CD4-positive, alpha-beta T cell treated with Interleukin-15 for 1 hour (primary cell): ENCODE data around the gene TP53I13.
A peak's percentile ranks its signal among the peaks of the same experiment; 100 is the strongest.

ENCODE experiments used
- DNase-seq: peaks from one replicate; pipeline ENCODE4 v3.0.0-alpha.2; 2020

Gene TP53I13

DNA sequence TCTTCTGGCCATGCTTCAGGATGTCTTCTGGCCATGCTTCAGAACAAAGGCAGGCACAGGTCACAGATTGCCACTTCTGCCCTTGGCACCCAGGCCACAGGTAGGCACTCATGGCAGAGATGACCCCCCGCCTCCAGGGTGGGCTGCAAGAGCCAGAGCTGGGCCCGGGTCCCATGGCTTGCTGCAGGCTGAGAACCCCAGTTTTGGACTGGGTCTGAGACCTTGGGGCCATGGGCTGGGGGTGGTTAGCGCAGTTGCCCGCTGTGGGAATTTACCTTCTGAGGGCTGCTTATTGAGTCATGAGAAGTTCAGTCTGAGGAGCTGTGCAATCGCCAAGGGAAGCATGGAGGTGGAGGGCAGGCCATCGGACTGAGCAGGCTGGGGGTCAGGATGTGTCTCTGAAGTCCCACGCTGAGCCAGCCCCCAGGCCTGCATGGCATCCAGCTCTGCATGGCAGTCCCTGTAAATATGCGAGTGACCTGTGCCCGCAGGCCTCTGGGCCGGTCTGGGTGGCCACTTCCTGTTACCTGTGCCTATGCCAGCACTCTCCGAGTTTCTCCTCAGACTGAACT lies 26.1 kb downstream of the TP53I13 start:
- DNase-seq = no peak

DNA sequence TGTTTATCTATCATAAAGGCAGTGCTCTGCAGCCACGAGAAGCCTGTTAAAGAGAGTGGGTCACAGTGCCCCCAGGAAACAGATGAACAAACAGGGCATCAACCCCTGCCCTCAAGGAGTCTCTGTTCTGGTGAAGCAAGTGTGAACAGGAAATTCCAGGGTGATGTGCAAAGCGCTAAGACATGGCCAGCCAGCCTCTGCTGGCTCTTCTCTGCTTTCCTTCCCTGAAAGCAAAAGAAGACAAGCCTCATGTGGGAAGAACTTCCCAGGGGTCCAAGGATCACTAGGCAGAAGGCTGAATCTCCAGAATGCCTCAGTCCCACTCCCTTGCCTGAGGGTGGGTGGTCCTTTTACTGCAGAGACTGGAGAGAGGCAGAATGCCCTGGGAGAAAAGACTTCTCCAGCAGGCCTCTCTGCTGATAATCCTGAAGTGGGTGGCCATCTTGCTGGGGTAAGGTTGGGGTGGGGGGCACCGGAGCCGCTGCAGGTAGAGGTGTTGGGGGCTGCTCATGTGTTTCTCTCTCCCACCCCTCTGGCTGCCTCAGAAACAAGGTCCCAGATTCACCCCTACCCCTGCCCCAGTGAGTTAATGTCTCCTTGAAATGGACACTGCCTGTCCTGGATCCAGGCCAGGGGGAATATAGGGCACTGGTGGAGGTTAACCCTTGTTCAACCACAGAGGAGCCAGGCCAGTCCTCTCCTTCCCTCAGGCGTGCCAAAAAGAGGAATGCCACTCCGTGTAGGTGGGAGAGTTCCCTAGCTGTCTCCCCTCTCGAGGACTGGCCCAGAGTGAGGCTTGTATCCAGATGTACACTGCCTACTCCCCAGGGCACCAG lies 26.8 kb downstream of the TP53I13 start:
- no peak for DNase-seq

DNA sequence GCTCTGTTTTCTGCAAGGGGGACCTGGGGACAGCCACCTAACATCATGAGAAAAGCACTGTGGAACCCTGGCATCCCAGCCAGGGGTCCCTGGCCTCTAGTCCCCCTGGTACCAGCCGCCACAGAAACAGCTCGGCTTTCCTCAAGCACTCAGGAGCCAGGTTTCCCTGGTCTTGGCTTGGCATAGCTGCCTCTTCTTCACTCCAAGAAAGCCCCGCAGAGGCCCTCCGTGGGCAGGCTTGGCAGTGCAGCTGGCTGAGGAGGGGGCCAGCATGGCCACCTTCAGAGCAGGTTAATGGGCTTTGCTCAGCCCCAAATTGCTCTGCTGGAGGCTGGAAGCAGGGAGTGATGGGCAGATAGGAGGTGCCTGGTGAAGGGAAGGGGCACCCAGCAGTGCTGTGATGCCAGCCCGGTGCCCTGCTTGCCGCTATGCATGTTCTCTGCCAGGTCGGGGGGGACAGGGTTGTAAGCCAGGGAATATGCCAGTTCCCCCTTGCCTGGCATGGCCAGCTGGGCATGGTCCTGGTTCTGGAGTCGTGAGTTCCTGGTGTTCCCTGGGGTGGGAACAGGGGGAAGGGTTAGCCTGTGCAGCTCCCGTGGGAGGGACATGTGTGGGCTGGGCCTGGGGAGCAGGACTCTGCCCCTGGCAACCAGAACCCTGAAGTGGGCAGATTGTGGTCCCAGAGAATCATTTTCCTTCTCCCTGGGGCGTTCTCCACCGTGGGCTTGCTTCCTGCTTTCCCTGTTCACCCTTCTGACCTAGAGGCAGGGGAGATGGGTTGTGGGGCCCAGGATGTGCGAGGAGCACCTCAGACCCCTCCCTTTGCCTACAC lies 27.7 kb downstream of the TP53I13 start:
- no peak for DNase-seq

DNA sequence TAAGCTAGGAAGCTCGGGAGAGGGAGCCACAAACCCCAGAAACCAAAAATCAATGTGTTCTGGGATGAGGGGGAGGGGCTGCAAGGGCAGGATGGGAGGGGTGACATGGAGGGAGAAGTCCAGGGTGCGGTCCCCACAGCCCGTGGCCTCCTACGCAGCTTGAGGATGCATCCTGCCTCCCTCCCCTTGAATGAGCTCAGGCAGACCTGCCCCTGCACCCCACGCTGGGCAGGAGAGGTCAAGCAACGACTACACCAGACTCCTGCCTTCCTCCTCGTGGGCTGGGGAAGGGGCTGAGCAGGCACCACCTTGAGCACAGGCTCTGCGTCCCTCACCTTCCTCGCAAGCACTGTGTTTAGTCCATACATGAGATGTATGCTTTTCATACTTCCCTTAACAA lies 28.3 kb downstream of the TP53I13 start:
- no peak for DNase-seq

DNA sequence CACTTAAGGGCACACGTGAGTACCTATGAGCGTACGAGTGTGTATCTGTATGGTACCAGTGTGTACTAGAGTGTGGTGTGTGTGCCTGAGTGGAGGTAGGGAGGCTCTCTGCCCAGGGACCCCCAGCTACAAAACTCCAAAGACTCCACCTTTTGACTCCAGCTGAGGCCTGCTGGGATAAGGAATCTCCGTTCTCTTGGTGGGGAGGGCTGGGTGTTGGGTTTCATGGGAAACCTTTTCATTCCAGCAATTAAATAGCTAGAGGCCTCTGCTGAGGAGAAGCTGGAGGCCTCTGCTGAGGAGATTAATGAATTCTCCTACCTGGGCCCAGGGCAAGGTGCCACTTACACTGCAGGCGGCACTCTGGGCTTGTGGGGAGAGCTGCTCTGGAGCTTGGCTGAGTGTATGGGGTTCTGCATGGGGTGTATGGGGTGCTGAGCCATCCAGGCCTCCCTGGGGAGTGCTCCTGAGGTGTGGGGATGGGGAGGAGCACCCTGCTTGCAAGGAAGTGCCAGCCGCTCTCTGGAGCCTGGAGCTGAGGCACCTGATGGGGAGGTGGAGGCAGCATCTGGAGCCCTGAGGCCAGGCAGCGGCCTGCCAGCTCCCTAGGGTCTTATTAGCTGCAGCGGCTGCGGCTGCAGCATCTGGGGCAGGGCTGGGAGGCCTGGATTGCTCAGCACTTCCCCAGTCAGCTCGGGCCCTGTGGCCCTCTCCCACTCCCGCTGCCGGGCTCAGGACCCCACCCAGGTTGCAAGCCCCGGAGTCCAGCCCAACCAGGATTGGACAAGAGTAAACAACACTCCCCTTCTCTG lies 29.1 kb downstream of the TP53I13 start:
- no peak for DNase-seq

DNA sequence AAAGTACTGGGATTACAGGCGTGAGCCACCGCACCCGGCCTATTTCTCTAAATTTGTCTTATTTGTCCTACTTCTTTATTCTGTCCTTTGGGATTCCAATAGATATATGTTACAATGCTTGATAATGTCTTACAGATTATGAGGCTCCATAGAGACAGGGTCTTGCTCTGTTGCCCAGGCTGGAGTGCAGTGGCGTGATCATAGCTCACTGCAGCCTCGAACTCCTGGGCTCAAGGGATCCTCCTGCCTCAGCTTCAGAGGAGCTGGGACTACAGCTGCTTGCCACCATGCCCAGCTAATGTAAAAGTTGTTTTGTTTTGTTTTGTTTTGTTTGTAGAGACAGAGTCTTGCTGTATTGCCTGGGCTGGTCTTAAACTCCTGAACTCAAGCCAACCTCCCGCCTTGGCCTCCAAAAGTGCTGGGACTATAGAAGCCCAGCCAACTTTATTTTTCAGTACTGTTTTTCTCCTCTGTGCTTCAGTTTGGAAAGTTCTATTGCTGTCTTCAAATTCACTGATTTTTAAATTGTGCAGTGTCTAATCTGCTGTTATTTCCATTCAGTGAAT lies 34.7 kb downstream of the TP53I13 start:
- no peak for DNase-seq

DNA sequence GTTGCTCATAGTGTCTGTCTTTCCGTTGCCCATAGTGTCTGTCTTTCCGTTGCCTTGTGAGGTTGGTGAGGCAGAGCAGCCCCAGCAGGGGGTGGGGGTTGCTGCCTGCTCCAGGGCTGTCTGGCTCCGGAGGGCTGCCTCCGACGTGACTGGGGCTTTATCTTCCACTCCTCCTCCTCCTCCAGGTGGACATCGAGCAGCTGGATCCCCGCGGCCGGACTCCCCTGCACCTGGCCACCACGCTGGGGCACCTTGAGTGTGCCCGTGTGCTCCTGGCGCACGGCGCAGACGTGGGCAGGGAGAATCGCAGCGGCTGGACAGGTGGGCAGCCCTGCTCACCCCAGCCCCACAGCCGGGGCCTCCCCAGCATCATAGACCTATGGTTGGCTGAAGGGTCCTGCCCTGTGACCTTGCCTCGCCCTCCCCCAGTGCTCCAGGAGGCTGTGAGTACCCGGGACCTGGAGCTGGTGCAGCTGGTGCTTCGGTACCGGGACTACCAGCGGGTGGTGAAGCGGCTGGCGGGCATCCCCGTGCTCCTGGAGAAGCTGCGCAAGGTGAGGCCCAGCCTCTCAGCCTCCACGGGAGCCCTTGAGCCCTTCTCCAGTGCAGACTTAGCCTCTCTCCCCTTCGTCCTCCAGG lies 39.2 kb downstream of the TP53I13 start:
- DNase-seq = no peak

DNA sequence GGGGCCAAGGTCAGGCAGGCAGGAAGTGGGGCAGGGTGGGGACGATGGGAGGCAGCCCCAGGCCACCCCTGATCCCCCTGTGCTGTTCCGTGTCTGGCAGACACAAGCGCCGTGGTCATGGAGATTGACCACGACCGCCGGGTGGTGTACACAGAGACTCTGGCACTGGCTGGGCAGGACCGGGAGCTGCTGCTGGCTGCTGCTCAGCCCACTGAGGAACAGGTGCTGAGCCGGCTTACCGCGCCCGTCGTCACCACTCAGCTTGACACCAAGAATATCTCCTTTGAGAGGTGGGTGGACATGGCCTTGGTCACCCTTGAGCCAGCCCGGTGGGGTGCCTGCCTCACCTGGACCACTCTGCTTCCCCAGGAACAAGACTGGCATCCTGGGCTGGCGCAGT lies 40.5 kb downstream of the TP53I13 start:
- no peak for DNase-seq

DNA sequence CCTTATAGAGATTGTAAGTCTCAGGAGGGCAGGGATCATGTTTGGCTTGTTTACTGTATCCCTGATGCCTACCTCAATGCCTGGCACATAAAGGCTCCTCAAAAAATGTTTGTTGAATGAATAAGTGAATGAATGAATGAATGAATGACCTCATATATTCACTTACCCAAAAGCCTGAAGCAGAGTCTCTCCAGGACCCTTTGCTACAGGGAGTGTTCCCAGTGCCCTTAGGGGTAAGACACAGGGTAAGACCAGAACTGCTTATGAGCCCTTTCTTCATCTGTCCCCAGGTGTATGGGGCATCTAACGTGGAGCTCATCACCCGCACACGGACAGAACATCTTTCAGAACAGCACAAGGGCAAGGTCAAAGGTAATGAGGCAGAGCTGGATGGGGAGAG lies 41.9 kb downstream of the TP53I13 start:
- DNase-seq = no peak

DNA sequence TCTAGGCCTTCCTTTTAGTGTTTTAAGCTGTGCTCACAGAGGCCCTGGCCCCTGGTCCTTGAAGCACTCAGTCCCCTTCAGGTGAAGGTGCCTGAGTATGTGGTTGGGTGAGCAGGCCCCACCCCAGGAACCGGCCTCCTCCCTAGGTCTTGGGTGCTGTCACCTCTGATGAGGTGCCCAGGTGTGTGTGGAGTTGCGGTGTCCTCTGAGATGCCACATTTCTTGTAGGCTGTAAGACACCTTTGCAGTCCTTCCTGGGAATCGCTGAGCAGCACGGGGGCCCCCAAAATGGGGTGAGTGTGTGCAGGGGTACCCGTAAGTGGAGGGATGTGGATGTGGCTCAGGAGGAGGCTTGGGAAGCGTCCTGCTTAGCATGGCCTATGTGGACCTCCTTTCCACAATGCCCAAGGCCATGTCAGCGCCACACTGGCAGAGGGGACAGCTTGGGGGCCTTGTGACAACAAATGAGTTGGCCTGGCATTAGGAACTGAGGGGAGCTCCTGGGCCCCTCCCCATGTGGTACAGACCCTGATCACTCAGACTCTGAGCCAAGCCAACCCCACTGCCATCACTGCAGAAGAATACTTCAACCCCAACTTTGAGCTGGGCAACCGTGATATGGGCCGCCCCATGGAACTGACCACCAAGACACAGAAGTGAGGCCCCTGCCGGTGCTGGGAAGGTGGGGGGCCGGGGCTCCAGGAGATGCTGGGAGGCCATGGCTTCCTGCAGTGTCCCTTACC lies 43.0 kb downstream of the TP53I13 start:
- no peak for DNase-seq

DNA sequence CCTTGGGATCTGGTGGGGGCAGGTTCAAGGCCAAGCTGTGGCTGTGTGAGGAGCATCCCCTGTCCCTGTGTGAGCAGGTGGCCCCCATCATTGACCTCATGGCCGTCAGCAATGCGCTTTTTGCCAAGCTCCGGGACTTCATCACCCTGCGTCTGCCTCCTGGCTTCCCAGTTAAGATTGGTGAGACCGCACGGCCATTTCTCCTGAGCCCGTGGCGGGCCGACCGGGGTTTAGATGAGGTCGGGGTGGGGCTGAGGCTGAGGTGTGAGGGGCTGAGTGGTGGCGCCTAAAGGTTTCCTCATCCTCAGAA lies 43.5 kb downstream of the TP53I13 start:
- DNase-seq = no peak

DNA sequence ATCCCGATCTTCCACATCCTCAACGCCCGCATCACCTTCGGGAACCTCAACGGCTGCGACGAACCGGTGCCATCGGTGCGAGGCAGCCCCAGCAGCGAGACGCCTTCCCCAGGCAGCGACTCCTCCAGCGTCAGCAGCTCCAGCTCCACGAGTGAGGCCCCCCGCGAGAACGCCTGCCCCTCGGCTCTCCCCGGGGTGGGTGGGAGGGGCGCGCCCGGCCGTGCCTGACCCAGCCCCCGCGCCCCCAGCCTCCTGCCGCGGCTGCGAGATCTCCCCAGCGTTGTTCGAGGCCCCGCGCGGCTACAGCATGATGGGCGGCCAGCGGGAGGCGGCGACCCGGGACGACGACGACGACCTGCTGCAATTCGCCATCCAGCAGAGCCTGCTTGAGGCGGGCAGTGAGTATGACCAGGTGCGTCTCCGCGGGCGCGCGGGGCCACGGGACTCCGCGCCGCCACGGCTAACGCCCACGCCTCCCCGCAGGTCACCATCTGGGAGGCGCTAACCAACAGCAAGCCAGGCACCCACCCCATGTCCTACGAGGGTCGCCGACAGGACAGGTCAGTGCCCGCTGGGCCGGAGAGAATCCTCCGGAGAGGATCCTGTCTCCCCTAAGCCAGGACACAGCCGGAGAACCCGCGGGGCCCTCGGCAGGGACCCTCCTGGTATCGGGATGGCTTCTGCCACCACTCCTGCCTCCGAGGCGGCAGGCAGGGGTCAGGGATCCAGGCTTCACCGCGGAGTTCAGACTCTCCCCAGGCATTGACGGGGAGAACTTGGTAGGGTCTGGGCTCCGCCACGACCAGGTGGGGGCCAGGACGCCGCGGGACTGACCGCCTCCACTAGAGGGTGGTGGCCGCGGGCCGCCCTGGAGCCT lies 44.1 kb downstream of the TP53I13 start:
- DNase-seq = no peak

DNA sequence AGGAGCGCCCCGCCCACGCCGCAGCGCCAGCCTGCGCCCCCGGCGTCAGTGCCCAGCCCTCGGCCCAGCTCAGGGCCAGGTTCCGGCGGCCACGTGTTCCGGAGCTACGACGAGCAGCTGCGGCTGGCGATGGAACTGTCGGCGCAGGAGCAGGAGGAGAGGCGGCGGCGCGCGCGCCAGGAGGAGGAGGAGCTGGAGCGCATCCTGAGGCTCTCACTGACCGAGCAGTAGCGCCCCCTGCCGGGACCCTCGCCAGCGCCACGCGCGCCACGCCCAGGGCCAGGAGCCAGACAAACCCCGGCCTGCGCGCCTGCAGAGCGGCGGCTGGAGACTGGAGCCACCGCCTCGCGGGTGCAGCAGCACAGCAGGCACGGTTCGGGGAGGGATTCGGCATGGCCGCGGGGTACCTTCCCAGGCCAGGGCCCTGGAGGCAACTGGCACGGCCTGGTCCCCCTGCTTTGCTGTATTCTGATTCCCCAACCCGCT lies 44.9 kb downstream of the TP53I13 start:
- DNase-seq = peak; percentile 88

DNA sequence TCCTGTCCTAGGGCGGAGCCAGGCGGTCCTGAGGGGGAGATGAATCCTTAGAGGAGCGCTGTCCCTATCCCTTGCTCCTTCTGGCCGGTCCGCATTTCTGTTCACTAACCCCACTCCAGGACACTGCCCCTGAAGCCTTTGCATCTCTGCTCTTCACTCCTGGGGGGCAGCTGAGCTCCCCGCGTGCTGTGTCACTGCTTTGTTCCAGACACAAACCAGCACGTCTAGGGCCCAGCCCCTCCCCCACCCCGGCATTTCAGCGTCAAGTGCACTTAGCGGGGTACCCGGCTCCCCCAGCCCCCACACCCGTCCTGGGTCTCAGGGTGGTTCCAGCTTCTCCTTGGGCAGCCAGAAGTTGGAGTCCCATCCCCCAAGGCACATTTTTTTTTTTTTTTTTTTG lies 45.4 kb downstream of the TP53I13 start:
- no peak for DNase-seq

DNA sequence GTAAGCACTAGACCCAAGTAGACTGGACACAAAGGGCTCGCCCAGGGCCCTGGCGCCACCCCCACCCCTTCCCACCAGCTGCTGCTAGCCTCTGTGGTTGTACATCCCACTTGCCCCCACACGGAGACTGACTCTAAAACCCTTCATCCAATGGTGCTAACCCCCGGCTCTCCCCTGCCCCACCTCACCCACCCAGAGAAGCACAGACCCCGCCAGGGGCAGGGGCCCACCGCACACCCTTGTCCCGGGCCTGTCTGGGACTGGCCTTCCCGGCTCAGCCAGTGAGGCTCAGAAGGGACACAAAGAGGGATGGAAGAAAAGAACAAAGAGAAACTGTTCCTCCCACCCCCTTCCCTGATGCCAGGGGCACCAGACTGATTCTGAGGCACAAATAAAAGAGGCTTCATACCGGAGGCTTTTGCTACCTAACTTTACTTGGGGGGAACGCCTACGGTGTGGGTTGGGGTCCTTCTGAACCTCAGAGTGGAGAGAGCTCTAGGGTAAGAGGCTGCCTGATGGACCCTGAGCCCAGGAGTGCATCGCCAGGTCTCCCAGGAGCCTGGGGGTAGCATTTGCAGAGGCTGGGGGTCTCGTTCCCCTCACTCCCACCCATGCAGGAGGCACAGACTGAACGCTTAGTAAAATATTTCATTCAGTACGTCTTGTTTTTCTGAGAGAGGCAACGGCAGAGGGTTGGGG lies 46.0 kb downstream of the TP53I13 start:
- DNase-seq = no peak

DNA sequence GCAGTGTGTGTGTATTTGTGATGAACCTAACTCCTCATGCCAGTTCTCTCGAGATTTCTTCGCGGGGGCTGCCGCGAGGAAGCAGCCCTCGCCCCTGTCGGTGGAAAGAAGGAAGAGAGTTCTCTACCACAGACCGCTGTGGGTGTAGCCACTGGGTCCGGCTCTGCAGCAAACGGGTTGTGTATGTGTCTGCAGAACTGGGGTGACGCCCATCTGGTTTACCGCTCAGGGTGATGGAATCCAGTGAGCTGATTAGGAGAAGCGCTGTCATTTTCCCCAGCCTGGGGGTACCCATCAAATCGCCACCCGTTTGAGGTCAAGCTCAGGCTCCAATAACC lies 46.5 kb downstream of the TP53I13 start:
- peak; percentile 76 for DNase-seq

DNA sequence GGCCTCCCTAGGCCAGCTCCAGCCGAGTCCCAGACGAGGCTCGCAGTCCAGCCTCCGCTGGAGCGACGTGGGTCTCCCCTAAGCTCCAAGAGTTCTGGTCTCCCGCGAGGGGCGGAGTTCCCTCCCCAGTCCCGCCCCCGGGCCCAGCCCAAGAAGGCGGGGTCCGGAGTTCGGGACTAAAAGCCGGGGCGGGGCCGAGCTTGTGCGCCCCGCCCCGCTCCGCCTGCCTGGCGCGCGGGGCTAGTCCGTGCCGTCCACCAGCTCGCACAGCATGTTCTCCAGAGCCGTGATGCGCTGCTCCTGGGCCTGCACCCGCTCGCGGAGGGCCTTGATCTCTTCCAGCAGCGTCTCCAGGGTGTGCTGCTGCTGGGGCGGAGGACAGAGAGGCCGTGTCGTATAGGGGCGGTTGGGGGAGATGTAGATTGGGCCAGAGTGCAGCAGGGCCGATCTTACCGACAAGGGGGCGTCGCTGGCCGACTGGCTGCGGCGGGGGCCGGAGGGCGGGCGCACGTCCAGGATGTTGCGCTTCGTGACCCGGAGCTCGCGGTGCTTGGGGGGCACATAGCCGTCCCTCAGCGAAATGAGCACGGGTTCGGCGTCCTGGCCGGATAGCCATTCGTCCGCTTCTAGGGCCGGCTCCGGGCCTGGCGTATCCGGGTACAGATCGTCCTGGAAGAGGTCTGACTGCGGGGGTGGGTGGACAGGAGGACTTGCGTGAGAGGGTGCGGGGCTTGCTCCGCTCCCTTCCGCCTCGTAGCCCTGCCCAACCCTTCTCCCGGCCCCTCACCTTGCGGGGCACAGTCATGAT lies 47.2 kb downstream of the TP53I13 start:
- peak; percentile 87 for DNase-seq

DNA sequence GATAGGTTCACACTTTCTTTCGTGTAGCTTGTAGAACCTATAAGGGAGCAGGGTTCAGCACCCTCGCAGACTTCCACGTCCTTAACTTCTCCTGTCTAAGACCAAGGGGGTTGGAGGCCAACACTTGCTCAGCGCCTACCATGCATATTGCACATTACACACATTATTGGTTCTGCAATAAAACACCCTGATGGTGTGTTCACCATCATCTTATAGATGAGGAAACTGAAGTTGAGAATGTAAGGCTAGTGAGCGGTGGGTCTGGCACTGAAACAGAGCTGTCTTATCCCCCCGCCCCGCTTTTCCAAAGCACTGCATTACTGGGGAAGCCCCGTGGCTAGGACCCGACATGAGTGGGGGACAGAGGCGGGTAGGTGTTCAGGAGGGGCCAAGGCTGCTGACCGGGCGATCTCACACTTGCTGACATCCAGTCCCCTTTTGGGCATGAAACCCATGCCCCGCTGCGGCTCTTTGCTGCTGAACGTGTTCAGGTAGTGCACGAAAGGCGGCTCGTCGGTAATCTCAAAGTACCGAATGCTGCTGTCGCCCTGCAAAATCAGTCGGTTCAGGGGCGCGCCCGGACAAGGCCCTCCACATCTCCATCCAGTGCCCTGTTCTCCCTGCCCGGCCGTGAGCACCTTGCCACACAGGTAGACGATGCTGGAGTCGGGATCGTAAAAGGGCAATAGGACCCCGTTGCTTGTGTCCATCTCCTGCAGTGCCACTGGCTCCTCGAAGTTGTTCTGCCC lies 48.0 kb downstream of the TP53I13 start:
- no peak for DNase-seq
